Calu3 (cell line): ENCODE measurements around the gene FAM83E. TPM values are rescaled to one million over a fixed set of nuclear protein-coding genes. Genes with fewer than 3 reads are reported as not detected.

Source experiments
- BruUV-seq: library from RNA; stranded (reverse); fragments of 400-500 nt; replicated peaks from 2 replicates; lab custom pipeline; 2021; lab: Mats Ljungman, UMichigan
- CTCF ChIA-PET: fragments of 300-600 bp; sonication (Branson Sonifier 250); formaldehyde crosslinking; loops from one replicate; lab custom pipeline; 2022; ENCODE audit warnings: antibody characterized with exemption; lab: Charles Lee
- DNase-seq: peaks from one replicate; pipeline ENCODE4 v3.0.0; 2022
- H3K27ac Mint-ChIP-seq: one replicate; pipeline ENCODE4 v1.8.0; 2022; ENCODE audit warnings: mixed read lengths; ENCODE audit not compliant: unreplicated experiment
- H3K27me3 Mint-ChIP-seq: one replicate; pipeline ENCODE4 v1.8.0; 2022; ENCODE audit warnings: mixed read lengths; ENCODE audit not compliant: unreplicated experiment
- H3K36me3 Mint-ChIP-seq: one replicate; pipeline ENCODE4 v1.8.0; 2022; ENCODE audit warnings: mild to moderate bottlenecking, moderate library complexity, mixed read lengths; ENCODE audit not compliant: insufficient read depth, unreplicated experiment
- H3K4me1 Mint-ChIP-seq: one replicate; pipeline ENCODE4 v1.8.0; 2022; ENCODE audit warnings: mild to moderate bottlenecking, low read depth, mixed read lengths; ENCODE audit not compliant: unreplicated experiment
- H3K4me3 Mint-ChIP-seq: one replicate; pipeline ENCODE4 v1.8.0; 2022; ENCODE audit warnings: mild to moderate bottlenecking, low read depth, moderate library complexity, mixed read lengths; ENCODE audit not compliant: unreplicated experiment
- H3K9me3 Mint-ChIP-seq: one replicate; pipeline ENCODE4 v1.8.0; 2022; ENCODE audit warnings: low read depth, mixed read lengths; ENCODE audit not compliant: unreplicated experiment
- intact Hi-C: fragments of 100-400 bp; cut with micrococcal nuclease; formaldehyde crosslinking; loops from one replicate; pipeline ENCODE4 v1.10.0; 2022; ENCODE audit not compliant: unreplicated experiment
- total RNA-seq: library from RNA; stranded (reverse); gene quantifications from 2 replicates; pipeline ENCODE4 v1.2.3, GENCODE V29; 2022
- TF ChIP-seq, protein P1 (sequence below): fragments of 200-600 bp; IDR thresholded peaks from one replicate; pipeline ENCODE4 v1.8.0; 2022; ENCODE audit warnings: antibody characterized with exemption; ENCODE audit not compliant: unreplicated experiment

FAM83E gene
- total RNA-seq, 1 experiment from 2014 or later: 8.2 TPM

DNA sequence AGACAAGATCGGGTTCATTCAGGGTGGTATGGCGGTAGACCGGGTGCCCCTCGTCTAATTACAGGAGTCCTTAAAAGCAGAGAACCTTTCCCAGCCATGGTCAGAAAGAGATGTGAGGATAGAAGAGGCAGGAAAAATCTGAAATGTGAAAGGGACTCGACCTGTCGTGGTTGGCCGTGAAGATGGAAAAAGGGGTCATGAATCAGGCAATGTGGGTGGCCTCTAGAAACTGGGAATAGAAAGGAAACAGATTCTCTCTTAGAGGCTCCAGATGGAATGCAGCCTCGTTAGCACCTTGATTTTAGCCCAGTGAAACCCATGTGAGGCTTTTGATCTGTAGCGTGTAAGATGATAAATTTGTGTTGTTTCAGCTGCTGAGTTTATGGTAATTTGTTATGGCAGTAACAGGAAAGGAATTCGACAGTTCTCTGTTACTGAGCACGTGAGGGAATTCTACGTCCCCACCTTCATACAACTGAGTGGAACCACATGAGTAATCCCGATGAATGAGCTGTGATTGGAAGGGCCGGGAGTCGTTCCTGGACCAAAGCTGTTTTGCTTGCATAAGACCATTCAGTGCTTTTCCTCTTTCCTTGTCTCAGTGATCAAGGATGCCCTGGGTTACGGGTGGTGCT is 42.1 kb upstream of the FAM83E start:
- H3K27ac Mint-ChIP-seq: no peak overlapping the region
- no peak overlapping the region for H3K4me3 Mint-ChIP-seq
- no peak for DNase-seq
- CTCF ChIA-PET: interaction anchor here (0.7 to 1.1 kb wide), 4 partner anchors 10 to 19 kb away, joined by 3 to 6 read pairs (median 3); partner anchors contain the start of gene CA11
- H3K36me3 Mint-ChIP-seq: peaks cover 6% of the 10 kb centered on the region
- no peaks in the 10 kb centered on the region for H3K27me3 Mint-ChIP-seq
- intact Hi-C loops: no loop called here
- peaks cover 17% of the 10 kb centered on the region for H3K4me1 Mint-ChIP-seq
- TF ChIP-seq, protein P1, sequence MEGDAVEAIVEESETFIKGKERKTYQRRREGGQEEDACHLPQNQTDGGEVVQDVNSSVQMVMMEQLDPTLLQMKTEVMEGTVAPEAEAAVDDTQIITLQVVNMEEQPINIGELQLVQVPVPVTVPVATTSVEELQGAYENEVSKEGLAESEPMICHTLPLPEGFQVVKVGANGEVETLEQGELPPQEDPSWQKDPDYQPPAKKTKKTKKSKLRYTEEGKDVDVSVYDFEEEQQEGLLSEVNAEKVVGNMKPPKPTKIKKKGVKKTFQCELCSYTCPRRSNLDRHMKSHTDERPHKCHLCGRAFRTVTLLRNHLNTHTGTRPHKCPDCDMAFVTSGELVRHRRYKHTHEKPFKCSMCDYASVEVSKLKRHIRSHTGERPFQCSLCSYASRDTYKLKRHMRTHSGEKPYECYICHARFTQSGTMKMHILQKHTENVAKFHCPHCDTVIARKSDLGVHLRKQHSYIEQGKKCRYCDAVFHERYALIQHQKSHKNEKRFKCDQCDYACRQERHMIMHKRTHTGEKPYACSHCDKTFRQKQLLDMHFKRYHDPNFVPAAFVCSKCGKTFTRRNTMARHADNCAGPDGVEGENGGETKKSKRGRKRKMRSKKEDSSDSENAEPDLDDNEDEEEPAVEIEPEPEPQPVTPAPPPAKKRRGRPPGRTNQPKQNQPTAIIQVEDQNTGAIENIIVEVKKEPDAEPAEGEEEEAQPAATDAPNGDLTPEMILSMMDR: no peak
- BruUV-seq: no TSS peak
- H3K9me3 Mint-ChIP-seq: no peaks in the 10 kb centered on the region

DNA sequence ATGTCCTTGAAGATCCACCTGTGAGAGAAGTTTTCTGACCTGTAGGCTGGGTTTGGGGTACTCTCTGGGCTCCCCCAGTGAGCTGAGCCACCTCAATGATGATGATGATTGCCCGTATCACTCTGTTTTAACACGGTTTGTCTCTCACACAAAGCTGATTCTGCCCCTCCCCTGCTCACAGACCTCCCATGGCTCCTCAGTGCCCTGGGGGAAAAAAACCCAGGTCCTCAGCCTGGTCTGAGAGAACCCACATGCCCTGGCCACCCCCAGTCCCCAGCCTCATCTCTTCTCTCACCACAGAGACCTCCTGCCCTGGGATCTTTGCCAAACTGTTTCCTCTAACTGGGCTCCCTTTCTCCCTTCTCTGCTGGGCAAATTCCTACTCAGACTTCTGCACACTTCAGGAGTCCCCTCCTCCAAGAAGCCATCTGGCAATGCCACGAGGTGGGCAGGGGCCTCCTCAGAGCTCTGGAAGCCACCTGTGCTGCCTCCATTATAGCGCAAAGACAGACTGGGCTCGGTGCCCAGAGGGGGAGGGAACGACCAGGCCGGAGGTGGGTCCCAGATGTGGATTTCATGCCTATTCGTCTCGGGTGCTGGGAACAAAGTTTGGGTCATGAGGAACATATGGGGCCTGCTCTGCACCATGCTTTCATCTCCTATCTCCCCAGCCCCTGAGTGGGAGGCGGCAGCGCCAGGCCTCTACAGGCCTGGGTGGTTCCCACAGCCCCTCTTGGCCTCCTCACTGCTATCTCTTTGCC is 39.6 kb upstream of the FAM83E start:
- Mint-ChIP-seq H3K4me1 (peaks cover 9% of the 10 kb centered on the region), H3K9me3 (no peaks in the 10 kb centered on the region), H3K27me3 (no peaks in the 10 kb centered on the region), H3K4me3 (no peak overlapping the region), H3K27ac (no peak overlapping the region), H3K36me3 (no peaks in the 10 kb centered on the region)
- CTCF ChIA-PET: interaction anchor here (0.6 to 1.1 kb wide), 2 partner anchors 12 to 23 kb away, joined by 4 to 8 read pairs; no protein-coding TSS in a partner anchor
- TF ChIP-seq, protein P1: no peak
- DNase-seq: no peak
- intact Hi-C loops: no loop called here
- no TSS peak for BruUV-seq

DNA sequence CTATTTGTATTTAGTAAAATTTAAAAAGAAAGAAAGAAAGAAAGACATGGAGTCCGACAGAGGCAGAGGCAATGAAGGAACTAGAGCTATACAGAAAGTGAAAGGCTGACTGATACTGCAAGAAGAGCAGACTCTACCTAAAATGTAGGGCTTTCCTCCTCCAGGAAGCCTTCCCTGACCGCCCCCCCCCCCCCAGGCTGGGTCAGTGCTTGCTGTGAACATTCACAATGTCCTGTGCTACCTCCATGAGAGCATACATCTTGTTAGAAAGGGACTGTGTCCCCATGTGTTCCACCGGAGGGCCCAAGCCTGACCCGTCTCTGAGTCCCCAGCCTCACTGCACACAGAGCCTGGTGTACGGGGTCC is 36.8 kb upstream of the FAM83E start:
- no peak overlapping the region for H3K27ac Mint-ChIP-seq
- peaks cover 17% of the 10 kb centered on the region for H3K27me3 Mint-ChIP-seq
- no peaks in the 10 kb centered on the region for H3K36me3 Mint-ChIP-seq
- peaks cover 10% of the 10 kb centered on the region for H3K4me1 Mint-ChIP-seq
- H3K9me3 Mint-ChIP-seq: no peaks in the 10 kb centered on the region
- no peak overlapping the region for H3K4me3 Mint-ChIP-seq
- CTCF ChIA-PET: interaction anchor here (0.7 kb wide), 1 partner anchor 8 kb away, joined by 7 read pairs; no protein-coding TSS in a partner anchor
- no TSS peak for BruUV-seq
- intact Hi-C loops: no loop called here
- TF ChIP-seq, protein P1: no peak
- DNase-seq: no peak

DNA sequence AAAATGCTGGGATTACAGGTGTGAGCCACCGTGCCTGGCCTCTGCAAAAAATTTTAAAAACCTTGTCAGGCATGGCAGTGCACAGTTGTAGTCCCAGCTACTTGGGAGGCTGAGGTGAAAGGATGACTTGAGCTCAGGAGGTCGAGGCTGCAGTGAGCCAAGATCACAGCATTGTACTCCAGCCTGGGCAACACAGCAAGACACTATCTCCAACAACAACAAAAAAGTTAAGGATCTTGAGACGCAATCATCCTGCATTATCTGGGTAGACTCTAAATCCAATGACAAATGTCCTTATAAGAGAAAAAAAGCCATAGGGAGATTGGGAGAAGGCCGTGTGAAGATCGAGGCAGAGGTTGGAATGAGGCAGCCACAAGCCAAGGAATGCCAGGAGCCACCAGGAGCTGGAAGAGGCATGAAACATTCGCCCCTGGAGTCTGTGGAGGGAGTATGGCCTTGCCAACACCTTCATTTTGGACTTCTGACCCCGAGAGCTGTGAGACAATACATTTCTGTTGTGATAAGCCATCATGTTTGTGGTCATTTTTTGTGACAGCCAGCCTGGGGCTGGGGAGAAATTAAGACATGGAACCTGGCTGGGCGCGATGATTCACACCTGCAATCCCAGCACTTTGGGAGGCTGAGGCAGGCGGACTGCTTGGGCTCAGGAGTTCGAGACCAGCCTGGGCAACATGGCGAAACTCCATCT is 36.3 kb upstream of the FAM83E start:
- Mint-ChIP-seq H3K27me3 (peaks cover 22% of the 10 kb centered on the region), H3K9me3 (no peaks in the 10 kb centered on the region), H3K4me1 (peaks cover 10% of the 10 kb centered on the region), H3K27ac (no peak overlapping the region), H3K4me3 (no peak overlapping the region), H3K36me3 (peaks cover 2% of the 10 kb centered on the region)
- no TSS peak for BruUV-seq
- CTCF ChIA-PET: interaction anchor here (0.7 kb wide), 1 partner anchor 8 kb away, joined by 7 read pairs; no protein-coding TSS in a partner anchor
- TF ChIP-seq, protein P1: no peak
- intact Hi-C loops: no loop called here
- DNase-seq: no peak
